ENCODE data around the gene ANTXR1. TPM values are rescaled to one million over a fixed set of nuclear protein-coding genes. Genes with fewer than 3 reads are reported as not detected.

The ANTXR1 gene
- total RNA-seq, 1 experiment from 2014 or later = 37.3 TPM

GRCh38 chr2:69021727-69022126 is 8.7 kb downstream of the ANTXR1 start:
- no peak for TF ChIP-seq CTCF (conservative IDR thresholded peaks at IDR 0.05)
- H3T11ph ChIP-seq (ENCODE audit: low read length) = no peak overlapping the region
- H3K18ac ChIP-seq (ENCODE audit: insufficient read length, low read depth, low read length) = no peak overlapping the region
- H3K79me2 ChIP-seq (ENCODE audit: insufficient read depth, low read length) = peaks cover 2% of the 10 kb centered on the region; the same call in 1 of the 2 replicates
- DNase-seq = no peak
- H2BK12ac ChIP-seq (ENCODE audit: insufficient read length, low read depth, low read length) = no peak overlapping the region
- no peaks in the 10 kb centered on the region for H3K27me3 Mint-ChIP-seq (ENCODE audit: low read depth)
- H3K4me1 Mint-ChIP-seq = peaks cover 9 to 24% of the 10 kb centered on the region in 2 experiments
- no CpG with 5 or more reads among the region's 4 CpGs for WGBS (ENCODE audit: extremely low coverage, insufficient read length, low lambda C conversion rate)
- H3K23ac ChIP-seq (ENCODE audit: insufficient read length, low read depth, low read length) = no peak overlapping the region
- H3K4me3 Mint-ChIP-seq = no peak overlapping the region
- no peaks in the 10 kb centered on the region for H3K9me3 ChIP-seq (ENCODE audit: control insufficient read depth, low read depth, low read length)
- no peak overlapping the region for H4K5ac ChIP-seq (ENCODE audit: insufficient read length, low read depth, low read length)
- no peak overlapping the region for H3K14ac ChIP-seq (ENCODE audit: insufficient read depth, low read length)
- no peak overlapping the region for H3K4me2 ChIP-seq (ENCODE audit: insufficient read depth, insufficient read length, low read length)
- no peaks in the 10 kb centered on the region for H4K20me1 ChIP-seq (ENCODE audit: control insufficient read depth, insufficient read depth, insufficient read length)
- no peak overlapping the region for H4K91ac ChIP-seq (ENCODE audit: insufficient read length, low read depth, low read length)
- H2BK5ac ChIP-seq (ENCODE audit: insufficient read length, low read length) = no peak overlapping the region
- H3K27ac Mint-ChIP-seq = no peak overlapping the region
- no peak overlapping the region for H2BK15ac ChIP-seq (ENCODE audit: low read depth, low read length)
- H2AFZ ChIP-seq (ENCODE audit: low read length) = no peak overlapping the region
- H3K79me1 ChIP-seq (ENCODE audit: insufficient read depth, low read depth, low read length, poor library complexity, severe bottlenecking) = peaks cover 3% of the 10 kb centered on the region
- H2AK5ac ChIP-seq (ENCODE audit: insufficient read length, low read length) = no peak overlapping the region
- no peak overlapping the region for H2BK120ac ChIP-seq (ENCODE audit: low read depth, low read length, poor library complexity, severe bottlenecking)
- H3K56ac ChIP-seq (ENCODE audit: insufficient read length, low read depth, low read length) = no peak overlapping the region
- 0 out of 7 replicates have a peak, but pooled peaks cover 0 to 2% (median 0%) of the 10 kb centered on the region in 3 experiments for H3K36me3 Mint-ChIP-seq (ENCODE audit: insufficient read depth in 1 of 3, low read depth in 3 of 3)
- H3K9me3 Mint-ChIP-seq = no peaks in the 10 kb centered on the region
- no peak overlapping the region for H3K4ac ChIP-seq (ENCODE audit: low read depth, low read length)
- no peak overlapping the region for H4K8ac ChIP-seq (replicated peaks; ENCODE audit: insufficient read length, low read depth, low read length)
- H3K4me1 ChIP-seq (ENCODE audit: insufficient read depth, low read length) = 0 out of 2 replicates have a peak, but pooled peaks cover 2% of the 10 kb centered on the region
- H2BK20ac ChIP-seq (ENCODE audit: low read depth, low read length, poor library complexity, severe bottlenecking) = no peak overlapping the region
- H3K23me2 ChIP-seq (ENCODE audit: insufficient read length, low read depth, low read length, poor library complexity, severe bottlenecking) = no peaks in the 10 kb centered on the region
- no peaks in the 10 kb centered on the region for H3K27me3 ChIP-seq (ENCODE audit: insufficient read depth, low read length)
- H3K27ac ChIP-seq (ENCODE audit: insufficient read length, low read depth, low read length) = no peak overlapping the region
- no peak overlapping the region for H3K9ac ChIP-seq (ENCODE audit: extremely low read depth, insufficient read length, low read length)
